Measurements from ENCODE around the gene RNF123. TPM values are rescaled to one million over a fixed set of nuclear protein-coding genes. Genes with fewer than 3 reads are reported as not detected.
A peak's percentile ranks its signal among the peaks of the same experiment; 100 is the strongest.

RNF123 gene
- total RNA-seq, 1 donor from 2014 or later, result 23.2 TPM

DNA sequence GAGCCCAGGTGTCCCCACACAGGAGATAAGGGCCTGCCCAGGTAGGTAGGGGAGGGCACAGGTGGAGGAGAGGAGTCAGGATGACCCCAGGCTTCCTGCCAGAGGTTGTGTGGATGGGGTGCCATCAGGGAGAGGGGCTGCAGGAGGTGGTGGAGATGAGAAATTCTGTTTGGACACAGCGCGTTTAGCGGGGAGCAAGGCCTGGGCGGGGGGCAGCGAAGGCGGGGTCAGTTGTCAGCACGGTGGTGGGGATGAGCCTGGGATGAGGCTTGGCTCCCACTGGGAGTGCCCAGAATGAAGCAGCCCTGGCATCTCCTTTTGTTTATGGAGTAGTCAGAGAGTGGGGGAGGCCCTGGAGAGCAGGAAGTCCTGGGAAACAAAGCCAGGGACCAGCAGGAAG, 14.6 kb downstream of the RNF123 start:
- DNase-seq, result no peak

GRCh38 chr3:49704629-49705028, 15.3 kb downstream of the RNF123 start:
- DNase-seq, result no peak

DNA sequence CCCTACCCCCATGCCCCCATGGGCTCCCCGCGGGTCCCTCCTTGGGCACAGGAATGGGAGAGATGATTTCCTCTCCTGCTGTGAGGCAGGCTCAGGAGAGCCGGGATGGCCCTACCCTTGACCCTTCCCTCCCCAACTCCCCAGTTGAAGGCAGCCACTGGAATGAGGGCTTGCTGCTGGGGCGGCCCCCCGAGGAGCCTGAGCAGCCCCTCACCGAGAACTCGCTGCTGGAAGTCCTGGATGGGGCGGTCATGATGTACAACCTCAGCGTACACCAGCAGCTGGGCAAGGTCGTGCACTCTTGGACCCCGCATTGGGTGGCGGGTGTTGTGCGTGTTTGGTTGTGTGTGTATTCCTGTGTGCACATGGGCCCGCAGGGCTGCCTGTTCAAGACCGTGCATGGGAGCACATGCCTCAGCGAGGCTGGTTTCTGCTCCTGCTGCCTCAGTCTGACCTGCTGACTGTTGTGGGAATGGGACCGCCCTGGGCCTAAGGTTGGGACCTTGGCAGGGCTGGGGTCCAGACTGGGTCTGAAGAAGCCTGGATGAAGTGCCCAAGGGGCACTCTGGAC, 16.1 kb downstream of the RNF123 start:
- DNase-seq, result no peak

GRCh38 chr3:49706456-49707112, 17.2 kb downstream of the RNF123 start:
- DNase-seq, result no peak

- DNase-seq, result no peak
Observed at GRCh38 chr3:49707113-49707480, 17.7 kb downstream of the RNF123 start.

- no peak for DNase-seq
Observed at GRCh38 chr3:49709852-49710251, 20.5 kb downstream of the RNF123 start.

GRCh38 chr3:49711489-49711888, 22.1 kb downstream of the RNF123 start:
- no peak for DNase-seq

GRCh38 chr3:49712166-49712565, 22.8 kb downstream of the RNF123 start:
- no peak for DNase-seq

GRCh38 chr3:49712631-49713317, 23.4 kb downstream of the RNF123 start:
- no peak for DNase-seq

DNA sequence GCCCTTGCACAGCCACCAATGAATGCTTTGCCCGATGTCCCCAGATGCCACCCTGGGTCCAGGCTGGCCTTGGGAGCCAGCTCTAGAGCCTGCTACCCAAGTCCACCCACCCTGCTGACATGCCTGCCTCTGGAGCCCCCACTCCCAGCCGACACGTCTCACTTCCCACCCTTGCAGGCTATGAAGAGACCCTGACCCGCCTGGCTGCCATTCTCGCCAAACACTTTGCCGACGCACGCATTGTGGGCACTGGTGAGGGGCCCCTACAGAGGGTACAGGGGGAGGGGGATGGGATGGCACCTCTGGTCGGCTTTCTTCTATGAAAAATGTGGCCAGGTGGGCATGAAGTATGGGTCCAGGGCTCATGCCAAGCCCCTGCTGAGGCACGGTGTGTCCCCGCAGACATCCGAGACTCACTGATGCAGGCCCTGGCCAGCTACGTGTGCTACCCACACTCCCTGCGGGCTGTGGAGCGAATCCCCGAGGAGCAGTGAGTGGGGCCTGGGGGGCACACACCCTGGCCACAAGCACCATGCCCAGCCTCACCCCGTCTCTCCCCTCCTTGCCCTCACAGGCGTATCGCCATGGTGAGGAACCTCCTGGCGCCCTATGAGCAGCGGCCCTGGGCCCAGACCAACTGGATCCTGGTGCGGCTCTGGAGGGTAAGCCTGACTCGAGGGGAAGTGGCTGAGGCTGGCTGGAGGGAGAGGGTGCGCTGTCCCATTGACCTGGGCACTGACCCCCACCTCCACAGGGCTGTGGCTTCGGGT, 24.2 kb downstream of the RNF123 start:
- DNase-seq, result no peak

- no peak for DNase-seq
Observed at GRCh38 chr3:49714728-49715550, 25.6 kb downstream of the RNF123 start.

DNA sequence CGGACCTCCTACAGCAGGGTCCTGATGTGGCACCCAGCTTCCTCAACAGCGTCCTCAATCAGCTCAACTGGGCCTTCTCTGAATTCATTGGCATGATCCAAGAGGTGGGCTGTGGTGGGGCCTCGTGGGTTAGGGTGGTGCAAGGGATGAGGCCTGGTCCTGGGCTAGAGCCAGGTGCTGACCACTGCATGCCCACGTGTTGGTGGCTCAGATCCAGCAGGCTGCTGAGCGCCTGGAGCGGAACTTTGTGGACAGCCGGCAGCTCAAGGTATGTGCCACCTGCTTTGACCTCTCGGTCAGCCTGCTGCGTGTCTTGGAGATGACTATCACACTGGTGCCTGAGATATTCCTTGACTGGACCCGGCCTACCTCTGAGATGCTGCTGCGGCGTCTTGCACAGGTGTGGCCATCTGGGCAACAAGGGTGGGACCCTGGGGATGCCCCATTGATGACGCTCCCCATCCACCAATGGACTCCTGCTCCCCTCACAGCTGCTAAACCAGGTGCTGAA, 26.3 kb downstream of the RNF123 start:
- no peak for DNase-seq

DNA sequence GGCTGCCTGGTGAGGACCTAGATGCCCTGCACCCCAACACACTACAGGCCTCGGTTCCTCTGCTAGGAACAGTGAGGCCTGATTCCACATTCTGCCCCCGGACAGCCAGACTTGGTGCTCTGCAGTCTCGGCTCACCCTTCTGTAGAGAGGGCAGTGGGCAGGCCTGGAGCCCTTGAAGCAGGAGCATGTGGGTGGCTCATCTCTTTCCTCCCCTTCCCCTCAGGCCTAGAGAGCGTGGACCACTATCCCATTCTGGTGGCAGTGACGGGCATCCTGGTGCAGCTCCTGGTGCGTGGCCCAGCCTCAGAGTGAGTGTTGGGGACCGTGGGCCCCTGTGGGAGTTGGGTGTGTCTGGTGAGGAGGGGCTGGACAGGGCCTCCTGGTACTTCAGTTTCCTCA, 26.8 kb downstream of the RNF123 start:
- no peak for DNase-seq

DNA sequence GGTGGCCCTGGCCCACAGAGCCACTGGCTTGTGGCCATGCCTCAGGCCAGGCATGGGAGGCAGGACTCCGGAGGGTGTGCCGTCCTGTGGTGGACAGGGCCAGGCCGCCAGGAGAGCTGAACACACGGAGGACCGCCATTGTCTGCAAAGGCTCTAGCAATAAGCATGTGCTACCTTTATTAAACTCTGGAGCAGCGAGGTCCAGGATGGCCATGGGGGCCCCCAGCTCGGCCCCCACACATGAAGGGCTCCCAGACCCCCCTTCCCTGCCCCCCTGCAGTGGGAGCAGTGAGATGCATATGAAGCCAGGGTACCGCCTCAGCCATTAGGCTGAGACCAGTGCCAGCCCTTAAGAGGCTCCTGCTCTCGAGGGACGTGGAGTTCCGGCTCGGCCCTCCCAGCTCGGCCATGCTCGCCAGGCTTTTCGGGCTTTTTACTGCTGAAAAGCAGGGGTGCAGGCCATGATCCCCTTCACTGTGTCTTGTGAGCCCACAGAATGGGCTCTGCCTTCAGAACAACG, 27.4 kb downstream of the RNF123 start:
- DNase-seq, result no peak

- no peak for DNase-seq
Observed at GRCh38 chr3:49717211-49717958, 28.0 kb downstream of the RNF123 start.

GRCh38 chr3:49717959-49718857, 28.9 kb downstream of the RNF123 start:
- no peak for DNase-seq

DNA sequence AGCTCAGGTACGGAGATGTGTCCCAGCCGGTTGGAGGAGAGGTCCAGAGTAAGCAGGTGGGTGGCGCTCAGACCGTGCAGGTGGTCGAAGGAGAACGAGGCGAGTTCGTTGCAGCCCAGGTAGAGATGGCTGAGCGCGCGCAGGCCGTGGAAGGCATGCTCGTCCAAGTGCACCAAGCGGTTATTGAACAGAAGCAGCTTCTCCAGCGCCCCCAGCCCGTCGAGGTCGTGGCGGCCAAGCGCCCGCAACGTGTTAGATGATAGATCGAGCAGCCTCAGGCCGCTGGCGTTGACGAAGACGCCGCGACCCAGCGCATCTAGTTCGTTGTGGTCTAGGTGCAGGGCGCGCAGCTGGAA, 29.5 kb downstream of the RNF123 start:
- DNase-seq, result no peak

GRCh38 chr3:49719214-49719884, 30.0 kb downstream of the RNF123 start, which contains the start of gene AMIGO3:
Gene AMIGO3, minus strand, starts transcription at chr3:49719684. Its CDS starts 219 bp downstream, at chr3:49719465.
- DNase-seq, result peak; percentile 94
